Right lobe of liver (tissue), 6 donors: ENCODE data around the gene SLC2A2. TPM values are rescaled to one million over a fixed set of nuclear protein-coding genes. Genes with fewer than 3 reads are reported as not detected.

ENCODE experiments used
- ATAC-seq, 4 donors: fragments of 200-7000 bp; cut with Tn5 transposase; one replicate each; pipeline ENCODE4 v1.9.1; 2020; ENCODE audit warnings: mild to moderate bottlenecking in 4 of 4, moderate library complexity in 4 of 4
- DNase-seq, 3 donors: peaks; one replicate each; pipeline ENCODE4 v3.0.0-alpha.2; 2020
- H3K27ac ChIP-seq, 3 donors: fragments of 200-600 bp; one replicate each; pipeline ENCODE4 v1.8.0; 2022
- H3K27me3 ChIP-seq, 2 donors: fragments of 200-600 bp; one replicate each; pipeline ENCODE4 v1.8.0; 2022
- H3K36me3 ChIP-seq, 4 donors: fragments of 200-600 bp; sonication (generic) in 1 of 4; one replicate each; pipeline versions ENCODE4 v1.5.1 to v1.8.0; 2017 to 2022; ENCODE audit warnings: control low read depth in 1 of 4
- H3K4me1 ChIP-seq, 4 donors: fragments of 200-600 bp; sonication (generic) in 1 of 4; one replicate each; pipeline versions ENCODE4 v1.5.1 to v1.8.0; 2017 to 2022; ENCODE audit warnings: control low read depth in 1 of 4
- H3K4me3 ChIP-seq, 3 donors: fragments of 200-600 bp; one replicate each; pipeline ENCODE4 v1.8.0; 2022
- H3K9me3 ChIP-seq, 4 donors: fragments of 200-600 bp; sonication (generic) in 1 of 4; one replicate each; pipeline versions ENCODE4 v1.5.1 to v1.8.0; 2017 to 2022; ENCODE audit warnings: control low read depth in 1 of 4
- CTCF ChIP-seq, 4 donors: fragments of 200-600 bp in 3 of 4; fragments of 450-650 bp in 1 of 4; IDR thresholded peaks; one replicate each; pipeline versions ENCODE4 v1.5.1 to v1.8.0; 2016 to 2022; ENCODE audit warnings: antibody characterized with exemption in 4 of 4, mild to moderate bottlenecking in 2 of 4
- POLR2A ChIP-seq: fragments of 450-650 bp; IDR thresholded peaks from one replicate; pipeline ENCODE4 v1.6.1; 2017; ENCODE audit warnings: antibody characterized with exemption, mild to moderate bottlenecking
- WGBS: methylation state at CpG from one replicate; pipeline ENCODE4 v1.1.6; 2018; ENCODE audit warnings: low coverage, low lambda C conversion rate; ENCODE audit not compliant: insufficient coverage; ENCODE audit errors: missing lambda C conversion rate; 5-methylcytosine and 5-hydroxymethylcytosine counted together
- intact Hi-C, 2 donors: fragments of 100-400 bp; cut with DNase I; formaldehyde crosslinking; loops; one replicate each; pipeline versions ENCODE4 v1.11.2 to v1.14.1; 2022
- total RNA-seq, 6 experiments: library from RNA; depleted of rRNA in 2 of 6; stranded (reverse); fragments of >200 nt in 2 of 6; fragmentation: NEBNext Ultra II Directional in 3 of 6; extraction: Animal tissue kit (Norgen Biotek cat#: 25700) in 3 of 6; gene quantifications; one replicate each; pipeline versions ENCODE4 v1.1.0 to v1.2.4, GENCODE V29; 2016 to 2023
- donor health status: DM: no; HTN: yes; CAD: no.
- donor health status: DM: no; HTN: no; CAD: no.
- donor health status: DM: no; HTN: no; CAD: no.
- donor health status: DM: no; HTN: yes; CAD: no.
- donor health status: DM: no; HTN: yes; CAD: no.

SLC2A2 gene
- total RNA-seq, 6 experiments from 2014 or later, result 162 to 465 (median 276) TPM

GRCh38 chr3:170989100-170989648 is 37.3 kb downstream of the SLC2A2 start:
- no peaks in the 10 kb centered on the region for H3K27me3 ChIP-seq
- intact Hi-C loops, result no loop called here
- DNase-seq (no peak), ATAC-seq (peak in 3 of 4 donors; percentile 19 to 35 (median 32))
- H3K9me3 ChIP-seq, result no peaks in the 10 kb centered on the region
- H3K4me1 ChIP-seq, result peaks cover 0 to 39% (median 0%) of the 10 kb centered on the region in 4 donors
- peak overlapping the region in 2 of 3 donors; percentile 9 to 57 for H3K27ac ChIP-seq
- no peaks in the 10 kb centered on the region for H3K36me3 ChIP-seq
- H3K4me3 ChIP-seq, result no peak overlapping the region
- WGBS, result no CpG with 5 or more reads among the region's 5 CpGs
- no peak for TF ChIP-seq CTCF (IDR thresholded peaks at IDR 0.05)
- no peak for TF ChIP-seq POLR2A

- no peak overlapping the region for H3K4me3 ChIP-seq
- ATAC-seq (peak; percentile 70 to 91 (median 85)), DNase-seq (peak in 2 of 3 donors; percentile 60 to 69)
- peak overlapping the region in 2 of 3 donors; percentile 9 to 57 for H3K27ac ChIP-seq
- no peak for TF ChIP-seq POLR2A
- TF ChIP-seq CTCF (IDR thresholded peaks at IDR 0.05), result no peak
- H3K9me3 ChIP-seq, result no peaks in the 10 kb centered on the region
- no peaks in the 10 kb centered on the region for H3K27me3 ChIP-seq
- 50% methylated on average over 2 of the region's 3 CpGs for WGBS
- peaks cover 0 to 39% (median 0%) of the 10 kb centered on the region in 4 donors for H3K4me1 ChIP-seq
- no peaks in the 10 kb centered on the region for H3K36me3 ChIP-seq
- intact Hi-C loops, result no loop called here
These were observed 38.1 kb downstream of the SLC2A2 start for GRCh38 chr3:170988378-170988777.

GRCh38 chr3:170985304-170985703 is 41.2 kb downstream of the SLC2A2 start:
- WGBS, result 27% methylated on average over 2 of the region's 2 CpGs

GRCh38 chr3:170982733-170983132 is 43.8 kb downstream of the SLC2A2 start:
- Histone ChIP-seq H3K27ac (no peak overlapping the region), H3K27me3 (no peaks in the 10 kb centered on the region), H3K4me3 (no peak overlapping the region), H3K36me3 (no peaks in the 10 kb centered on the region), H3K4me1 (no peaks in the 10 kb centered on the region), H3K9me3 (no peaks in the 10 kb centered on the region)
- ATAC-seq (no peak), DNase-seq (no peak)
- WGBS, result 73% methylated on average over 2 of the region's 2 CpGs
- no peak for TF ChIP-seq POLR2A
- no peak for TF ChIP-seq CTCF (IDR thresholded peaks at IDR 0.05)
- intact Hi-C loops, result no loop called here

More at GRCh38 chr3:170985304-170985703, 41.2 kb downstream of the SLC2A2 start:
- Histone ChIP-seq H3K4me3 (no peak overlapping the region), H3K9me3 (no peaks in the 10 kb centered on the region), H3K36me3 (no peaks in the 10 kb centered on the region), H3K4me1 (peaks cover 0 to 21% (median 0%) of the 10 kb centered on the region in 4 donors), H3K27ac (no peak overlapping the region), H3K27me3 (no peaks in the 10 kb centered on the region)
- DNase-seq (no peak), ATAC-seq (peak in 1 of 4 donors; percentile 43)
- no peak for TF ChIP-seq CTCF (IDR thresholded peaks at IDR 0.05)
- TF ChIP-seq POLR2A, result no peak
- intact Hi-C loops, result no loop called here
